HEK293 (cell line): ENCODE results near the gene LRRC26.

Experiments
- BCL11A ChIP-seq: fragments of 450-650 bp; formaldehyde crosslinking; IDR thresholded peaks from 2 replicates; pipeline ENCODE4 v1.5.1; 2016; ENCODE audit warnings: low read depth, missing biosample characterization, missing genetic modification characterization
- GLIS1 ChIP-seq: fragments of 450-650 bp; formaldehyde crosslinking; IDR thresholded peaks from 2 replicates; pipeline ENCODE4 v1.5.1; 2016; ENCODE audit warnings: missing biosample characterization, missing genetic modification characterization
- HOXA7 ChIP-seq: sonication (generic); formaldehyde crosslinking; IDR thresholded peaks from 2 replicates; pipeline ENCODE4 v1.8.1; 2022; ENCODE audit warnings: missing genetic modification reagents, borderline replicate concordance
- KLF16 ChIP-seq: fragments of 450-650 bp; formaldehyde crosslinking; IDR thresholded peaks from 2 replicates; pipeline ENCODE4 v1.5.1; 2017; ENCODE audit warnings: missing biosample characterization, missing genetic modification characterization
- KLF8 ChIP-seq: fragments of 450-650 bp; formaldehyde crosslinking; IDR thresholded peaks from 2 replicates; pipeline ENCODE4 v1.5.1; 2016; ENCODE audit warnings: missing biosample characterization, missing genetic modification characterization
- SP7 ChIP-seq: fragments of 450-650 bp; formaldehyde crosslinking; IDR thresholded peaks from 2 replicates; pipeline ENCODE4 v1.5.1; 2016; ENCODE audit warnings: missing biosample characterization, missing genetic modification characterization
- ZBTB1 ChIP-seq: fragments of 450-650 bp; formaldehyde crosslinking; IDR thresholded peaks from 2 replicates; pipeline ENCODE4 v1.5.1; 2016; ENCODE audit warnings: missing biosample characterization, missing genetic modification characterization
- ZBTB21 ChIP-seq: fragments of 450-650 bp; formaldehyde crosslinking; IDR thresholded peaks from 2 replicates; pipeline ENCODE4 v1.5.1; 2017; ENCODE audit warnings: missing biosample characterization, missing genetic modification characterization
- ZBTB7A ChIP-seq: fragments of 450-650 bp; formaldehyde crosslinking; IDR thresholded peaks from 2 replicates; pipeline ENCODE4 v1.5.1; 2016; ENCODE audit warnings: low read depth, missing biosample characterization, missing genetic modification characterization
- ZFHX2 ChIP-seq: fragments of 450-650 bp; formaldehyde crosslinking; conservative IDR thresholded peaks from 2 replicates; pipeline ENCODE4 v1.5.1; 2016; ENCODE audit warnings: missing biosample characterization, missing genetic modification characterization
- ZFP3 ChIP-seq: fragments of 450-650 bp; formaldehyde crosslinking; IDR thresholded peaks from 2 replicates; pipeline ENCODE4 v1.5.1; 2016; ENCODE audit warnings: low read depth, missing biosample characterization, missing genetic modification characterization
- ZFP37 ChIP-seq: fragments of 450-650 bp; formaldehyde crosslinking; IDR thresholded peaks from 2 replicates; pipeline ENCODE4 v1.5.1; 2016; ENCODE audit warnings: missing biosample characterization, missing genetic modification characterization
- ZNF155 ChIP-seq: fragments of 450-650 bp; formaldehyde crosslinking; IDR thresholded peaks from 2 replicates; pipeline ENCODE4 v1.5.1; 2016; ENCODE audit warnings: missing biosample characterization, missing genetic modification characterization
- ZNF157 ChIP-seq: fragments of 450-650 bp; formaldehyde crosslinking; IDR thresholded peaks from 2 replicates; pipeline ENCODE4 v1.5.1; 2016; ENCODE audit warnings: missing biosample characterization, missing genetic modification characterization
- ZNF37A ChIP-seq: fragments of 450-650 bp; IDR thresholded peaks from 2 replicates; pipeline ENCODE4 v1.5.1; 2018; ENCODE audit warnings: missing biosample characterization, missing genetic modification characterization
- ZNF423 ChIP-seq: fragments of 450-650 bp; formaldehyde crosslinking; IDR thresholded peaks from 2 replicates; pipeline ENCODE4 v1.5.1; 2016; ENCODE audit warnings: missing biosample characterization, missing genetic modification characterization
- ZNF48 ChIP-seq: fragments of 450-650 bp; formaldehyde crosslinking; IDR thresholded peaks from 2 replicates; pipeline ENCODE4 v1.5.1; 2016; ENCODE audit warnings: missing biosample characterization, missing genetic modification characterization
- ZNF544 ChIP-seq: fragments of 450-650 bp; formaldehyde crosslinking; IDR thresholded peaks from 2 replicates; pipeline ENCODE4 v1.5.0; 2017; ENCODE audit warnings: missing biosample characterization, missing genetic modification characterization
- ZNF585B ChIP-seq: fragments of 450-650 bp; formaldehyde crosslinking; IDR thresholded peaks from 2 replicates; pipeline ENCODE4 v1.5.1; 2016; ENCODE audit warnings: missing biosample characterization, missing genetic modification characterization
- ZNF701 ChIP-seq: fragments of 450-650 bp; formaldehyde crosslinking; IDR thresholded peaks from 2 replicates; pipeline ENCODE4 v1.5.1; 2016; ENCODE audit warnings: missing biosample characterization, missing genetic modification characterization
- ZNF768 ChIP-seq: fragments of 450-650 bp; formaldehyde crosslinking; IDR thresholded peaks from 2 replicates; pipeline ENCODE4 v1.5.1; 2018; ENCODE audit warnings: missing biosample characterization, mild to moderate bottlenecking, missing genetic modification characterization
- ZNF785 ChIP-seq: fragments of 450-650 bp; formaldehyde crosslinking; IDR thresholded peaks from 2 replicates; pipeline ENCODE4 v1.5.1; 2016; ENCODE audit warnings: missing biosample characterization, missing genetic modification characterization
- TF ChIP-seq, protein P1 (sequence below): fragments of 450-650 bp; formaldehyde crosslinking; IDR thresholded peaks from 2 replicates; pipeline ENCODE4 v1.5.1; 2016; ENCODE audit warnings: missing biosample characterization, missing genetic modification characterization
- TF ChIP-seq, protein P2 (sequence below): fragments of 450-650 bp; formaldehyde crosslinking; IDR thresholded peaks from 2 replicates; pipeline ENCODE4 v1.5.1; 2016; ENCODE audit warnings: missing biosample characterization, missing genetic modification characterization
- TF ChIP-seq, protein P3 (sequence below): fragments of 450-650 bp; formaldehyde crosslinking; IDR thresholded peaks from 2 replicates; pipeline ENCODE4 v1.5.1; 2016; ENCODE audit warnings: missing biosample characterization, missing genetic modification characterization
- TF ChIP-seq, protein P4 (sequence below): fragments of 450-650 bp; formaldehyde crosslinking; IDR thresholded peaks from 2 replicates; pipeline ENCODE4 v1.5.1; 2016; ENCODE audit warnings: missing biosample characterization, missing genetic modification characterization, low read depth
- TF ChIP-seq, protein P5 (sequence below): fragments of 450-650 bp; formaldehyde crosslinking; conservative IDR thresholded peaks from 2 replicates; pipeline ENCODE4 v1.5.1; 2016; ENCODE audit warnings: low read depth, missing biosample characterization, missing genetic modification characterization
- TF ChIP-seq, protein P6 (sequence below): fragments of 450-650 bp; formaldehyde crosslinking; optimal IDR thresholded peaks from 2 replicates; pipeline ENCODE3; 2016; ENCODE audit warnings: missing biosample characterization, mild to moderate bottlenecking, missing genetic modification characterization

Gene LRRC26

DNA sequence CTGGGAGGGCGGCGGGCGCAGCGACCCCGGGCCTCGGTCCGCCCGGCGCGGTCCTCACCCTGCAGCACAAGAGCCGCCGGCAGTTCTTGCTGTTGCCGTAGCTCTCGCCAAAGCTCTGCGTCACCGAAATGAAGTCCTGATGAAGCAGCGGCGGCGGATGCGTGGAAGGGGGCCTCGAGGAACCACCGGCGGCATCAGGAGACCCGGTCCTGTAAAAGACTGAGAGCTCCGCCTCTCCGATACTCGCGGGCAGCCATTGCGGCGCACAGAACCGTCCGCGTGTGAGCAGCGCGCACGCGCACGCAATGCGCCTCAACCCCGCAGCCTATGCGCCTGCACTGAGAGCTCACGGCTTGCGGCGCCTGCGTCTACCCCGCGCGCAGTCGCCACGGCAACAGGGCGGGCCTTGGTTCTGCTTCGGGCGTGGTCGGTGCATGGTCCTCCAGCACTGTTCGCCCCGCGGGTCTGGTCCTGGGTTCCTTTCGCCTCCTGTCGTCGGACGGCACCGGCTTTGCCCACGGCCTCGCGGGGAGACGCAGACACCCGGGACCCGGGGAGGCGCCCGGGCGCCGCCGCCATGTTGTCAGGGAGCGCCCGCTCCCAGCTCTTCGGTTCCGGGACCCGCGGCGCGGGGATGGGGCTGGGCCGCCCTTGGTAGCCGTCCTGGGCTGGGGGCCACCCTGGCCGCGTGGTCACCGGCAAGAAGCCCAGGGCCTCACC is 40.2 kb downstream of the LRRC26 start (continued):
- TF ChIP-seq, protein P1, sequence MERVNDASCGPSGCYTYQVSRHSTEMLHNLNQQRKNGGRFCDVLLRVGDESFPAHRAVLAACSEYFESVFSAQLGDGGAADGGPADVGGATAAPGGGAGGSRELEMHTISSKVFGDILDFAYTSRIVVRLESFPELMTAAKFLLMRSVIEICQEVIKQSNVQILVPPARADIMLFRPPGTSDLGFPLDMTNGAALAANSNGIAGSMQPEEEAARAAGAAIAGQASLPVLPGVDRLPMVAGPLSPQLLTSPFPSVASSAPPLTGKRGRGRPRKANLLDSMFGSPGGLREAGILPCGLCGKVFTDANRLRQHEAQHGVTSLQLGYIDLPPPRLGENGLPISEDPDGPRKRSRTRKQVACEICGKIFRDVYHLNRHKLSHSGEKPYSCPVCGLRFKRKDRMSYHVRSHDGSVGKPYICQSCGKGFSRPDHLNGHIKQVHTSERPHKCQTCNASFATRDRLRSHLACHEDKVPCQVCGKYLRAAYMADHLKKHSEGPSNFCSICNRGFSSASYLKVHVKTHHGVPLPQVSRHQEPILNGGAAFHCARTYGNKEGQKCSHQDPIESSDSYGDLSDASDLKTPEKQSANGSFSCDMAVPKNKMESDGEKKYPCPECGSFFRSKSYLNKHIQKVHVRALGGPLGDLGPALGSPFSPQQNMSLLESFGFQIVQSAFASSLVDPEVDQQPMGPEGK (tag by site-specific recombination): peak; percentile 24; the same call in 1 of the 2 replicates
- TF ChIP-seq SP7 (tag by site-specific recombination): peak; percentile 61
- TF ChIP-seq, protein P2, sequence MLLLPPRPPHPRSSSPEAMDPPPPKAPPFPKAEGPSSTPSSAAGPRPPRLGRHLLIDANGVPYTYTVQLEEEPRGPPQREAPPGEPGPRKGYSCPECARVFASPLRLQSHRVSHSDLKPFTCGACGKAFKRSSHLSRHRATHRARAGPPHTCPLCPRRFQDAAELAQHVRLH (tag by site-specific recombination): no peak; the same call in 1 of the 2 replicates
- TF ChIP-seq ZBTB1 (tag by site-specific recombination): peak; percentile 67; the same call in 1 of the 2 replicates
- TF ChIP-seq ZNF544 (tag by site-specific recombination): no peak
- TF ChIP-seq ZFP37 (tag by site-specific recombination): no peak
- TF ChIP-seq KLF16 (tag by site-specific recombination): peak; percentile 41
- TF ChIP-seq KLF8 (tag by site-specific recombination): peak; percentile 88
- no peak for TF ChIP-seq BCL11A
- no peak for TF ChIP-seq ZNF585B (tag by site-specific recombination)
- TF ChIP-seq HOXA7: no peak
- TF ChIP-seq ZNF701 (tag by site-specific recombination): no peak
- no peak for TF ChIP-seq ZNF37A (tag by site-specific recombination)
- no peak for TF ChIP-seq ZBTB21 (tag by site-specific recombination)
- no peak for TF ChIP-seq ZNF423 (tag by site-specific recombination)
- TF ChIP-seq GLIS1: no peak; the same call in 1 of the 2 replicates
- TF ChIP-seq, protein P3, sequence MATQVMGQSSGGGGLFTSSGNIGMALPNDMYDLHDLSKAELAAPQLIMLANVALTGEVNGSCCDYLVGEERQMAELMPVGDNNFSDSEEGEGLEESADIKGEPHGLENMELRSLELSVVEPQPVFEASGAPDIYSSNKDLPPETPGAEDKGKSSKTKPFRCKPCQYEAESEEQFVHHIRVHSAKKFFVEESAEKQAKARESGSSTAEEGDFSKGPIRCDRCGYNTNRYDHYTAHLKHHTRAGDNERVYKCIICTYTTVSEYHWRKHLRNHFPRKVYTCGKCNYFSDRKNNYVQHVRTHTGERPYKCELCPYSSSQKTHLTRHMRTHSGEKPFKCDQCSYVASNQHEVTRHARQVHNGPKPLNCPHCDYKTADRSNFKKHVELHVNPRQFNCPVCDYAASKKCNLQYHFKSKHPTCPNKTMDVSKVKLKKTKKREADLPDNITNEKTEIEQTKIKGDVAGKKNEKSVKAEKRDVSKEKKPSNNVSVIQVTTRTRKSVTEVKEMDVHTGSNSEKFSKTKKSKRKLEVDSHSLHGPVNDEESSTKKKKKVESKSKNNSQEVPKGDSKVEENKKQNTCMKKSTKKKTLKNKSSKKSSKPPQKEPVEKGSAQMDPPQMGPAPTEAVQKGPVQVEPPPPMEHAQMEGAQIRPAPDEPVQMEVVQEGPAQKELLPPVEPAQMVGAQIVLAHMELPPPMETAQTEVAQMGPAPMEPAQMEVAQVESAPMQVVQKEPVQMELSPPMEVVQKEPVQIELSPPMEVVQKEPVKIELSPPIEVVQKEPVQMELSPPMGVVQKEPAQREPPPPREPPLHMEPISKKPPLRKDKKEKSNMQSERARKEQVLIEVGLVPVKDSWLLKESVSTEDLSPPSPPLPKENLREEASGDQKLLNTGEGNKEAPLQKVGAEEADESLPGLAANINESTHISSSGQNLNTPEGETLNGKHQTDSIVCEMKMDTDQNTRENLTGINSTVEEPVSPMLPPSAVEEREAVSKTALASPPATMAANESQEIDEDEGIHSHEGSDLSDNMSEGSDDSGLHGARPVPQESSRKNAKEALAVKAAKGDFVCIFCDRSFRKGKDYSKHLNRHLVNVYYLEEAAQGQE: no peak
- TF ChIP-seq, protein P4, sequence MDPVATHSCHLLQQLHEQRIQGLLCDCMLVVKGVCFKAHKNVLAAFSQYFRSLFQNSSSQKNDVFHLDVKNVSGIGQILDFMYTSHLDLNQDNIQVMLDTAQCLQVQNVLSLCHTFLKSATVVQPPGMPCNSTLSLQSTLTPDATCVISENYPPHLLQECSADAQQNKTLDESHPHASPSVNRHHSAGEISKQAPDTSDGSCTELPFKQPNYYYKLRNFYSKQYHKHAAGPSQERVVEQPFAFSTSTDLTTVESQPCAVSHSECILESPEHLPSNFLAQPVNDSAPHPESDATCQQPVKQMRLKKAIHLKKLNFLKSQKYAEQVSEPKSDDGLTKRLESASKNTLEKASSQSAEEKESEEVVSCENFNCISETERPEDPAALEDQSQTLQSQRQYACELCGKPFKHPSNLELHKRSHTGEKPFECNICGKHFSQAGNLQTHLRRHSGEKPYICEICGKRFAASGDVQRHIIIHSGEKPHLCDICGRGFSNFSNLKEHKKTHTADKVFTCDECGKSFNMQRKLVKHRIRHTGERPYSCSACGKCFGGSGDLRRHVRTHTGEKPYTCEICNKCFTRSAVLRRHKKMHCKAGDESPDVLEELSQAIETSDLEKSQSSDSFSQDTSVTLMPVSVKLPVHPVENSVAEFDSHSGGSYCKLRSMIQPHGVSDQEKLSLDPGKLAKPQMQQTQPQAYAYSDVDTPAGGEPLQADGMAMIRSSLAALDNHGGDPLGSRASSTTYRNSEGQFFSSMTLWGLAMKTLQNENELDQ (tag by site-specific recombination): no peak
- TF ChIP-seq, protein P5, sequence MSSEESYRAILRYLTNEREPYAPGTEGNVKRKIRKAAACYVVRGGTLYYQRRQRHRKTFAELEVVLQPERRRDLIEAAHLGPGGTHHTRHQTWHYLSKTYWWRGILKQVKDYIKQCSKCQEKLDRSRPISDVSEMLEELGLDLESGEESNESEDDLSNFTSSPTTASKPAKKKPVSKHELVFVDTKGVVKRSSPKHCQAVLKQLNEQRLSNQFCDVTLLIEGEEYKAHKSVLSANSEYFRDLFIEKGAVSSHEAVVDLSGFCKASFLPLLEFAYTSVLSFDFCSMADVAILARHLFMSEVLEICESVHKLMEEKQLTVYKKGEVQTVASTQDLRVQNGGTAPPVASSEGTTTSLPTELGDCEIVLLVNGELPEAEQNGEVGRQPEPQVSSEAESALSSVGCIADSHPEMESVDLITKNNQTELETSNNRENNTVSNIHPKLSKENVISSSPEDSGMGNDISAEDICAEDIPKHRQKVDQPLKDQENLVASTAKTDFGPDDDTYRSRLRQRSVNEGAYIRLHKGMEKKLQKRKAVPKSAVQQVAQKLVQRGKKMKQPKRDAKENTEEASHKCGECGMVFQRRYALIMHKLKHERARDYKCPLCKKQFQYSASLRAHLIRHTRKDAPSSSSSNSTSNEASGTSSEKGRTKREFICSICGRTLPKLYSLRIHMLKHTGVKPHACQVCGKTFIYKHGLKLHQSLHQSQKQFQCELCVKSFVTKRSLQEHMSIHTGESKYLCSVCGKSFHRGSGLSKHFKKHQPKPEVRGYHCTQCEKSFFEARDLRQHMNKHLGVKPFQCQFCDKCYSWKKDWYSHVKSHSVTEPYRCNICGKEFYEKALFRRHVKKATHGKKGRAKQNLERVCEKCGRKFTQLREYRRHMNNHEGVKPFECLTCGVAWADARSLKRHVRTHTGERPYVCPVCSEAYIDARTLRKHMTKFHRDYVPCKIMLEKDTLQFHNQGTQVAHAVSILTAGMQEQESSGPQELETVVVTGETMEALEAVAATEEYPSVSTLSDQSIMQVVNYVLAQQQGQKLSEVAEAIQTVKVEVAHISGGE (tag by site-specific recombination): no peak; the same call in 1 of the 2 replicates
- TF ChIP-seq ZNF48: no peak
- no peak for TF ChIP-seq ZNF785 (tag by site-specific recombination)
- TF ChIP-seq ZFHX2: no peak
- no peak for TF ChIP-seq ZFP3 (tag by site-specific recombination)
- no peak for TF ChIP-seq ZNF155 (tag by site-specific recombination)
- TF ChIP-seq, protein P6, sequence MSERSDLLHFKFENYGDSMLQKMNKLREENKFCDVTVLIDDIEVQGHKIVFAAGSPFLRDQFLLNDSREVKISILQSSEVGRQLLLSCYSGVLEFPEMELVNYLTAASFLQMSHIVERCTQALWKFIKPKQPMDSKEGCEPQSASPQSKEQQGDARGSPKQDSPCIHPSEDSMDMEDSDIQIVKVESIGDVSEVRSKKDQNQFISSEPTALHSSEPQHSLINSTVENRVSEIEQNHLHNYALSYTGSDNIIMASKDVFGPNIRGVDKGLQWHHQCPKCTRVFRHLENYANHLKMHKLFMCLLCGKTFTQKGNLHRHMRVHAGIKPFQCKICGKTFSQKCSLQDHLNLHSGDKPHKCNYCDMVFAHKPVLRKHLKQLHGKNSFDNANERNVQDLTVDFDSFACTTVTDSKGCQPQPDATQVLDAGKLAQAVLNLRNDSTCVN (tag by site-specific recombination): peak; percentile 99
- no peak for TF ChIP-seq ZNF768
- TF ChIP-seq ZBTB7A (tag by site-specific recombination): no peak
- TF ChIP-seq ZNF157 (tag by site-specific recombination): no peak
